ENCODE data around the gene SLC46A1.
A peak's percentile ranks its signal among the peaks of the same experiment; 100 is the strongest.

The SLC46A1 gene

DNA sequence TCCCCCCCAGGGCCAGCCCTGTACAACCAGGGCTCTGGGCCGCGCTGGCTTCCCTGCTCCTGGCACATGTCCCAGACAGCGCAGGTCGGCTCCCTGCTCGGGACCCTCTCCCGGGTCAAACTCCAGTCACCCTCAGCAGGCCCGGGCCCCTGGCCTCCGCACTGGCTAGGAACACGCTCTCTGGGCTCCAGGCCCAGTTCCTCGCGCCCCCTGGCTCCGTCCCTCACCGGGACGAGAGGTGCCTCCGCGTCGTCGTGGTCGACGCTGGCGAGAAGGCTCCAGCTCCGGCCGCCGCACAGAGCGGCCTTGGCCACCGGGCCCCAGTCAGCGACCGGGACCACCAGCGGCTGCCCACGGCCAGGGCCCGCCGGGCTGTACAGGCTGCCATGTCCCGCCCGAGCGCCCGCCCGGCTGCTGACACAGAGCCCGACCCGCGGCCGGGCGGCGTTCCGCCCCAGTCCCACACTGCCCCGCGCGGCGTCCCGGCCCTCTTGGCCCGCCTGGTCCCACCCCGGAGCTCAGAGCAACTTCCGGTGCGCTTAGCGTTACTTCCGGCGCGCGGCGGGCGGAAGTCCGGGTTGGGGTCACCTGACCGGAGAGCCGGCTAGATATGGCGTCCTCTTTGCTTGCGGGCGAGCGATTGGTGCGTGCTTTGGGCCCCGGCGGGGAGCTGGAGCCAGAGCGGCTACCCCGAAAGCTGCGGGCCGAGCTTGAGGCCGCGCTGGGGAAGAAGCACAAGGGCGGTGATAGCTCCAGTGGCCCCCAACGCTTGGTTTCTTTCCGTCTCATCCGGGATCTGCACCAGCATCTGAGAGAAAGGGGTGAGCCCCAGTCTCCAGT, 48.7 kb downstream of the SLC46A1 start, which contains the start of gene POLDIP2:
Gene POLDIP2 (minus strand): TSS at position 467 of the 840 bp plus-strand sequence. CDS start 79 bp downstream, at position 388.
- DNase-seq (ENCODE audit: low read depth in 2 of 2): peak; percentile 93 to 94

DNA sequence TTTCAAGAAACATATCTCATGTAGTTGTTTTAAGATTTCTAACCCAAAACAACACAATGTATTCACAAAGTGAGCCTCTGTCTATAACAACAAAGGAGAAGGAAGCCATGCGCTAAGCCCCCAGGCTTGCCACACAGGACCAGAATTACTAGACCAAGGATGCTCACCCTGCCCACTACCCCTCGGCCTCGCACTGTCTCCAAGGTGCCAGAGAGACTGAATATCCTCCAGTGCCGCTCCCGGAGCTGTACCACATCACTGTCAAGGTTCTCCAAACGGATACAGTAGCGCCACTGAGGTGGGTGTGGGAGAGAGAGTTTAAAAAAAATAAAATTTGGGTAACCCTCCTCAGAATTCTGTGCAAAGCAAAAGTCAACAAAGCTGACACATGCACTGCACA, 55.7 kb downstream of the SLC46A1 start:
- no peak for DNase-seq (ENCODE audit: low read depth in 2 of 2)

- no peak for DNase-seq (ENCODE audit: low read depth in 2 of 2)
These were observed 57.0 kb downstream of the SLC46A1 start for GRCh38 chr17:28348979-28349378.

DNA sequence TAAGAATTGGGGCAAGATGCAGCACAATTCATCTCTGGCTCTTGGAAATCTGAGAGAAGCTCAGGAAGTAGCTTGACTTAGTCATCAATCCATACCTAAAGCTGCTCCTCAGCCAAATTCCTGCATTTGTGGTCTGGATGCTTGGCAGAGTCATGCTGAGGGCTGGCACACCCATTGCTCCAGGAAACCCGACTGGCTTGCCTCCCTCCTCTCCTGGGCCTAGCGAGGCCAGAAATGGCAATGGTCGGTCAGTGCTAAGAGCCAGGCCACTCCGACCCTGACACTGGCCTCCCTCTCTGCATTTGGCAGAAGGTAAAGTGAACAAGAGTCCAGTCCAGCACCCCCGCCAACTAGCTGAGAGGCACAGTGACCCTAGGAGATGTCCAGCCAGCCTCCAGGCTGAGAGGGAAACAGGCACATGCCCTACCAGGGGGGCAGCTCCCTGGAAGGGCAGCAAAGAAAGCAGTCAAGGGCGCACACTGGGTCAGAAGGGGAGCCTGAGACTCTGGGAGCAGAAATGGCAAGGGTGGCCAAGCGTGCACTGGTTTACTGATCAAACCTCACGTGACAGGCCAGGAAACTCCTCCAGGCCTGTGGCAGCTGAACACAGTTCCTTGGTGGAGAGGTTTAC, 58.6 kb downstream of the SLC46A1 start:
- no peak for DNase-seq (ENCODE audit: low read depth in 2 of 2)

DNA sequence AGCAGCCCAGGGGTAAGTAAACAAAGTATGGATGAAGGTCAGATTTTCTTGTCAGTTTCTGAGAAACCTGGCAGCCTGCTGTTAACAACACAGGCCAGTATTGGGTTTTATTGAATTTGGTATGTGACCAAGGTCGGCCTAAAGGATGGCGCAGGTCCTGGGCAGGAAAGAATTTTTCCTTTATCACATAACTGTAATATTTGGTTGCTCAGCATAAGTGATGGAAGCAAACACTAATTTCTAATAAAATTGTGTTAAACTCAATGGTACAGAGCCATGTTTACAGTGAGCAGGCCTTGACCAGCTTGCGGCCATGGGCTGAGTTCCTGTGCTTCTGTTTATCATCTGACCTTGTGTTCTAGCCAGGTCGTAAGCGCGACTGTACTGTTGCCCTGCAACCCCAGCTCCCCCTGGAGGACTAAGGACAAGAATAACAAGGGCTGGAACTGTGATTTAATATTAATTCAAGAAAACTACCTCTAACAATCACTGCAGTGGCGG, 59.2 kb downstream of the SLC46A1 start:
- no peak for DNase-seq (ENCODE audit: low read depth in 2 of 2)

- DNase-seq (ENCODE audit: low read depth in 2 of 2): no peak
These were observed 59.8 kb downstream of the SLC46A1 start for GRCh38 chr17:28346199-28346580.

DNA sequence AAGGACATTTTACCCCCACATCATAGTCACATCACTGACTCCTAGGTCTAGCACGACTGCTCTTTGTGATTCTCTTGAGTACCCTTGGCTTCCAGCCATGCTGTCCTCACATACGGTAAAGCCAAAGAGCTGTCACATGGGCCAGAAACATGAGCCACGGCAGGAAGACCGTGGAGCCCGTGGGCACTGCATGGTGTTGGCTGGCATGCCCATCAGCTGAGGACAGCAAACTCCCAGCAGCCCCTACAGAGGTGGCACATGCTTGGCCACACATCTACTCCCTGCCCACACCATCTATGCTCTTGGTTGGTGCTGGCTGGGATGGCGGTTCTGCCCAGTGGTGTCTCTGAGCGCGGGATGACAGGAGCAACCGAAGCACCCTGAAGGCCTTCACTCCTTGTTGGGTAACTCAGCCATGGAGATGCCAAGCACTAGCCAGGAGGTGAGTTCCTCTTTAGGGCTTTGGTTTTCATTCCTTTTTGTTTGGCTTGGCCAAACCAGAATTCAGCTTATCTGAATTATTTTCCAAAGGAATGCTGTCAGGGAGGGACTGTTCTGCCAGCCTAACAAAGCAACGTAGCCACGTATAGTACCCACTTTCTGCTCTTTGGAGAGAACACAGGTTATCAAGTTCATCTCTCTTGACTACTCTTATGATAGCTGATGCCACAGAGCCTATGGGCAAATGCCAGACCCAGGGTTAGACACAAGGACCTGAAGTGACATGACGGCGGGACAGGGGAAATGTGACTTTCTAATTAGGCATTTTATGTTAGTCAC, 60.4 kb downstream of the SLC46A1 start:
- no peak for DNase-seq (ENCODE audit: low read depth in 2 of 2)
